ENCODE results near the gene SPRING1.

Gene SPRING1

GRCh38 chr12:116737774-116738657 lies at the start of gene SPRING1, which contains the start of gene RNFT2:
SPRING1 (minus strand) TSS chr12:116738069; CDS start chr12:116737900, 169 bp downstream.
RNFT2 (plus strand) TSS chr12:116738315; CDS start chr12:116740498, 2,183 bp downstream.
- Mint-ChIP-seq H3K4me1 (peaks cover 28% of the 10 kb centered on the region), H3K36me3 (ENCODE audit: low read depth) (peaks cover 9% of the 10 kb centered on the region), H3K4me3 (peak within 1 kb of the TSS; percentile 94), H3K9me3 (no peaks in the 10 kb centered on the region), H3K27me3 (no peaks in the 10 kb centered on the region), H3K27ac (peak within 1 kb of the TSS; percentile 88)
- peak; percentile 98 for ATAC-seq
- DNase-seq = peak; percentile 99

DNA sequence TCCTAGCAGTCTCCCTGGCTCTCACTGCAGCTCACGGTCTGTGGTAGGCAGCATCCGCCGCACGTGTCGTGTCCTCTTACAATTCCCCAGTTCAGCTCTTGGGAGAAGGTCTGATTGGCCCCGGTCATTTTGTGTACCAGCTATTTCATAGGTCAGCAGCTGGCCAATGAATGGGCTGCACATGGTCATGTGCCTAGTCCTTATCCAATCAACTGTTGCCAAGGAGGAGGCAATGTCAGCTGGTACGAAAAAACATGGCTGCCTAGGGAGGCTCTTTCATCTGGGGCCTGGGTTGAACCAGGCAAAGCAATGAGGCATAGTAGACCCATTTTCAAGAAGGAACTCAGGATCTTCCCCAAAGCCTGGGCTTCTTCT lies 46.4 kb upstream of the SPRING1 start:
- no peak for DNase-seq
- H3K4me3 Mint-ChIP-seq = no peak overlapping the region
- peaks cover 25% of the 10 kb centered on the region for H3K36me3 Mint-ChIP-seq (ENCODE audit: low read depth)
- H3K9me3 Mint-ChIP-seq = no peaks in the 10 kb centered on the region
- ATAC-seq = no peak
- no peaks in the 10 kb centered on the region for H3K4me1 Mint-ChIP-seq
- H3K27ac Mint-ChIP-seq = no peak overlapping the region
- H3K27me3 Mint-ChIP-seq = no peaks in the 10 kb centered on the region

GRCh38 chr12:116783525-116784237 lies 45.8 kb upstream of the SPRING1 start:
- Mint-ChIP-seq H3K27ac (no peak overlapping the region), H3K36me3 (ENCODE audit: low read depth) (peaks cover 25% of the 10 kb centered on the region), H3K27me3 (no peaks in the 10 kb centered on the region), H3K9me3 (no peaks in the 10 kb centered on the region), H3K4me1 (no peaks in the 10 kb centered on the region), H3K4me3 (no peak overlapping the region)
- ATAC-seq (no peak), DNase-seq (no peak)

DNA sequence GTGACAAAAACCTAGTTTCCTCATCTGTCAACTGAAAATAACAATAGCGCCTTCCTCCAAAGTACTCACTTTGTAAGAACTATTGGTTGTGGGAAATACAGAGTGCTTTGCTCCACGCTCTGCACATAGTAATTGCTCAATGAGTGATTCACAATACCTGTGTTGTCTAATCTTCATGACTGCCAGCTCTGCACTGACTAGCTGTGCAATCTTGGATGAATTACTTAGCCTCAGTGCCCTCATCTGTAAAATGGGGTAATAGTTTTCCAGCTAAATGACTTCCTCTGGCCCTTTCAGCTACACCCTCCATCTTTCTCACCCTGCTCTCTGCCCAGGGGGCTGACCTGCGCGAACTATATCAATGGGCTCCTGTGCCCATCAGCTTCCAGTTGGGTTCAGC lies 43.1 kb upstream of the SPRING1 start:
- H3K27ac Mint-ChIP-seq = no peak overlapping the region
- no peaks in the 10 kb centered on the region for H3K27me3 Mint-ChIP-seq
- no peaks in the 10 kb centered on the region for H3K9me3 Mint-ChIP-seq
- peaks cover 12% of the 10 kb centered on the region for H3K36me3 Mint-ChIP-seq (ENCODE audit: low read depth)
- H3K4me3 Mint-ChIP-seq = no peak overlapping the region
- no peak for ATAC-seq
- no peaks in the 10 kb centered on the region for H3K4me1 Mint-ChIP-seq
- no peak for DNase-seq

DNA sequence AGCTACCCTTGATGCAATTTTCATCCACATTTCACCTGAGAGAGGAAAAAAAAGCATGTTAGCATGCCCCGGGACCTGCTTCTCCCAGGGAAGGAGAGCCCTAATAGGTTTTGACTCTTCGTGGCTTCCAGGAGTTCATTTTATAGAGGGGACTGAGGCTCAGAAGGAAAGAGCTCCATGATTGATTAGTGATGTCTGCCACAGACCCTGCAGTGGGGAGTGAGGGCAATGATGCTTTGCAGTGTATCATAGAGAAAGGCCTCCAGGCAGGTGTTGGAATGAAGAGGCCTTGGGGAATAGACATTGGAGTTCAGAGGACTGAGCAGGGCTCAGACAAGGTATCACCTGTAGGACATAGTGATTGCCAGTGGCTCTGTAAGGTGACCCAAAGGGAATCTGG lies 41.7 kb upstream of the SPRING1 start:
- Mint-ChIP-seq H3K27me3 (no peaks in the 10 kb centered on the region), H3K27ac (no peak overlapping the region), H3K9me3 (no peaks in the 10 kb centered on the region), H3K4me3 (no peak overlapping the region), H3K4me1 (no peaks in the 10 kb centered on the region), H3K36me3 (ENCODE audit: low read depth) (peaks cover 8% of the 10 kb centered on the region)
- ATAC-seq = no peak
- DNase-seq = no peak

GRCh38 chr12:116777245-116777644 lies 39.4 kb upstream of the SPRING1 start:
- Mint-ChIP-seq H3K4me3 (no peak overlapping the region), H3K27ac (no peak overlapping the region), H3K9me3 (no peaks in the 10 kb centered on the region), H3K4me1 (peaks cover 3% of the 10 kb centered on the region), H3K36me3 (ENCODE audit: low read depth) (peaks cover 3% of the 10 kb centered on the region), H3K27me3 (no peaks in the 10 kb centered on the region)
- ATAC-seq (no peak), DNase-seq (no peak)

- no peak overlapping the region for H3K27ac Mint-ChIP-seq
- peaks cover 3% of the 10 kb centered on the region for H3K4me1 Mint-ChIP-seq
- DNase-seq (no peak), ATAC-seq (no peak)
- H3K9me3 Mint-ChIP-seq = no peaks in the 10 kb centered on the region
- H3K36me3 Mint-ChIP-seq (ENCODE audit: low read depth) = no peaks in the 10 kb centered on the region
- H3K4me3 Mint-ChIP-seq = no peak overlapping the region
- no peaks in the 10 kb centered on the region for H3K27me3 Mint-ChIP-seq
Measured at GRCh38 chr12:116774020-116774419, 36.2 kb upstream of the SPRING1 start.

- DNase-seq = no peak
- no peaks in the 10 kb centered on the region for H3K27me3 Mint-ChIP-seq
- no peaks in the 10 kb centered on the region for H3K9me3 Mint-ChIP-seq
- no peak overlapping the region for H3K4me3 Mint-ChIP-seq
- H3K36me3 Mint-ChIP-seq (ENCODE audit: low read depth) = no peaks in the 10 kb centered on the region
- peaks cover 3% of the 10 kb centered on the region for H3K4me1 Mint-ChIP-seq
- no peak overlapping the region for H3K27ac Mint-ChIP-seq
- ATAC-seq = no peak
Measured at GRCh38 chr12:116773276-116773731, 35.4 kb upstream of the SPRING1 start.

DNA sequence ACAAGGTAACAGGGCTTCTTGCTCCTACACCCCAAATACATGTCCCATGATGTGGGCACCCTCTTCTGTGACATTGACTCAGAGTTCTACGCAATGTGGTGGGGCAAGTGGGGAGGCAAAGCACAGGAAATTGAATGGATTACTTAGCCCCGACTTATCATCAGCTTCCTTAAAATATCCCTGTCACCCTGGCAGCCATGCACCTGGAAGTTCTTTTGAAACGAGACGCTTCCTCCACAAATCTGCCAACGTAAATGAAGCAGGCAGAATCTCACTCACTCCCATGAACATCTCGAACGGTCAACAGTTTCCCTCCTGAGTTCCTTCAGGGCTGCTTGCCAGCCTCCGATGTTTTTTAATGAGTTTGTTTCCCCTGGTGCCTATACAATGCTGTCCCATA lies 33.8 kb upstream of the SPRING1 start:
- peaks cover 3% of the 10 kb centered on the region for H3K36me3 Mint-ChIP-seq (ENCODE audit: low read depth)
- H3K4me1 Mint-ChIP-seq = peaks cover 3% of the 10 kb centered on the region
- H3K27ac Mint-ChIP-seq = no peak overlapping the region
- no peaks in the 10 kb centered on the region for H3K9me3 Mint-ChIP-seq
- ATAC-seq (no peak), DNase-seq (no peak)
- no peak overlapping the region for H3K4me3 Mint-ChIP-seq
- no peaks in the 10 kb centered on the region for H3K27me3 Mint-ChIP-seq

DNA sequence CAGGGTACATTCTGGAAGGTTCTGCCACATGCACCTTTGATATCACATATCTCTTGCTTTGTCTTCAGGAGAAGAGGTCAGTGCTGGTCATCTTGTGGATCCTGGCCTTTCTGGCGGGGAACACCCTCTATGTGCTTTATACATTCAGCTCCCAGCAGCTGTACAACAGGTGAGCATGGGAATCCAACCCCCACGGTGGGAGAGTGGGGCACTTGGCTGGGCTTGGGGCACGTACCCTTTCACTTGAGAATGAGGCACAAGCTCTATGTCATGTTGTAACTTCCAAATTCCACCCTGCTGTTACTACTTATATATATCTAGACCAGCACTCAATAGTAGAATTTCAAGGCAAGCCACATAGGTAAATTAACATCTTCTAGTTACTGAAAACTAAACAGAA lies 28.9 kb upstream of the SPRING1 start:
- Mint-ChIP-seq H3K9me3 (no peaks in the 10 kb centered on the region), H3K4me1 (no peaks in the 10 kb centered on the region), H3K4me3 (no peak overlapping the region), H3K27ac (no peak overlapping the region), H3K27me3 (no peaks in the 10 kb centered on the region), H3K36me3 (ENCODE audit: low read depth) (peaks cover 5% of the 10 kb centered on the region)
- no peak for DNase-seq
- ATAC-seq = no peak

- no peak for ATAC-seq
- H3K27ac Mint-ChIP-seq = no peak overlapping the region
- H3K36me3 Mint-ChIP-seq (ENCODE audit: low read depth) = peaks cover 5% of the 10 kb centered on the region
- no peaks in the 10 kb centered on the region for H3K27me3 Mint-ChIP-seq
- no peaks in the 10 kb centered on the region for H3K9me3 Mint-ChIP-seq
- no peak overlapping the region for H3K4me3 Mint-ChIP-seq
- no peaks in the 10 kb centered on the region for H3K4me1 Mint-ChIP-seq
- DNase-seq = no peak
Measured at GRCh38 chr12:116766285-116766684, 28.4 kb upstream of the SPRING1 start.

DNA sequence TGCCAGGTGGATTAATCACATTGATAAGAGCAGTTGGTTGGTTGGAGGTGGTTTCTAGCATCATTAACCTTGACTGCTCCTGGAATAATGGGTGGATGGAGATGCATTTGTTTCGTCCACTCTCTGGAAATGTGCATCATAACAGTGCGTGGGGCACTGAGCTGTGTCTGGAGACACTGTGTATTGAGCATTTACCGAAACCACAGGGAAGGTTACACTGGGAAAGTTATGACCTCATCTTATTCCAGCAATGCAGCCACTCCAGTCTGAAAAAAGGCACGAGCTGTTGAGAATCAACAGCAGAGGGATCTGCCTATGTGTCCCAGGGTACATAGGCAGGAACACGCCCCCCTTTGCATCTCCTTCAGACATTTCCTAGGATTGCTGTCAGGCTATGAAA lies 27.4 kb upstream of the SPRING1 start:
- H3K4me3 Mint-ChIP-seq = no peak overlapping the region
- H3K4me1 Mint-ChIP-seq = no peaks in the 10 kb centered on the region
- H3K27me3 Mint-ChIP-seq = no peaks in the 10 kb centered on the region
- no peak overlapping the region for H3K27ac Mint-ChIP-seq
- no peak for DNase-seq
- H3K36me3 Mint-ChIP-seq (ENCODE audit: low read depth) = peaks cover 10% of the 10 kb centered on the region
- no peaks in the 10 kb centered on the region for H3K9me3 Mint-ChIP-seq
- no peak for ATAC-seq

GRCh38 chr12:116761499-116761898 lies 23.6 kb upstream of the SPRING1 start:
- Mint-ChIP-seq H3K9me3 (no peaks in the 10 kb centered on the region), H3K27me3 (no peaks in the 10 kb centered on the region), H3K4me3 (no peak overlapping the region), H3K27ac (no peak overlapping the region), H3K4me1 (peaks cover 6% of the 10 kb centered on the region), H3K36me3 (ENCODE audit: low read depth) (peaks cover 15% of the 10 kb centered on the region)
- no peak for ATAC-seq
- no peak for DNase-seq

- Mint-ChIP-seq H3K27ac (no peak overlapping the region), H3K9me3 (no peaks in the 10 kb centered on the region), H3K4me3 (no peak overlapping the region), H3K36me3 (ENCODE audit: low read depth) (peaks cover 15% of the 10 kb centered on the region), H3K4me1 (peaks cover 6% of the 10 kb centered on the region), H3K27me3 (no peaks in the 10 kb centered on the region)
- ATAC-seq (no peak), DNase-seq (no peak)
Measured at GRCh38 chr12:116760622-116761020, 22.8 kb upstream of the SPRING1 start.

All from activated naive CD8-positive, alpha-beta T cell treated with anti-CD3 and anti-CD28 coated beads, Interleukin-2, amount 50 U/mL, for 24 hours (primary cell).